ENCODE results near the gene LPCAT1. TPM values are rescaled to one million over a fixed set of nuclear protein-coding genes. Genes with fewer than 3 reads are reported as not detected.
A peak's percentile ranks its signal among the peaks of the same experiment; 100 is the strongest.
"Not testable (repeated sequence)": the region's sequence is repeated elsewhere in the genome, so short reads cannot be mapped to it uniquely, and the experiment has no call there.

LPCAT1 gene
- total RNA-seq, 2 experiments from 2014 or later: 31.2 to 34.1 TPM

DNA sequence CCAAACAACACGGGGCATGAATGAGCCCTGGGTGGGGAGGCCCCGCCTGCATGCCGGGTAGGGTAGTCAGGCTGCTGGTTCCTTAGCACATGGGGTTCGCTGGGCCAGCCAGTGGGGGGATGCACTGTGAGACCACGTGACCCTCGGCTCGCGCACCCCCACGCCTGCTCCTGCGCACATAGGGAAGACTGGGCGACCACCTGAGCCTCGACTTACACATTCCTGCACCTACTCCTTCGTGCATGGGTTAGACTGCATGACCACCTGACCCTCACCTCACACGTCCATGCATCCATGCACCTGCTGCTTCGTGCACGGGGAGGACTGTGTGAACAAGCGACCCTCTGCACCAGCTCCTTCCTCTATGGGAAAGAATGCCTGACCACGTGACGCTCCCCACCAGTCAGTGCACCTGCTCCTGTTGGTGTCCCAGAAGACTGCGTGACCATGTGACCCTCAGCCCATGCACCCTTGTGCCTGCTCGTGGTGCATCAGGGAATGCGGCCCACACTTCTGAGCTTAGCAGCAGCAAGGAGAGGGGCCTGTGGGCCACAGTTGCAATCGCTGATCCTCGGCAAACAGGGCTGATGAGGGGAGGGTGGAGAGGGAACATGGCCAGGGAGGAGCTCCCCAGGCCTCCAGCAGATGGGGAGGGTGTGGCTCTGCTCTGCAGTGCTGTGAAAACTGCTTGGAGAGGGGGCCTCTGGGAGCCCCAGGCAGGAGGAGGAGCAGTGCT, 18.1 kb downstream of the LPCAT1 start:
- Mint-ChIP-seq H3K36me3 (ENCODE audit: low read depth) (peaks cover 10% of the 10 kb centered on the region), H3K27me3 (ENCODE audit: low read depth) (no peaks in the 10 kb centered on the region), H3K9me3 (no peaks in the 10 kb centered on the region), H3K4me3 (no peak overlapping the region), H3K27ac (no peak overlapping the region), H3K4me1 (ENCODE audit: low read depth) (peaks cover 29% of the 10 kb centered on the region)
- intact Hi-C loops (cut with micrococcal nuclease): no loop called here
- DNase-seq: no peak
- CTCF ChIA-PET: no interaction called here

GRCh38 chr5:1505089-1505488, 18.7 kb downstream of the LPCAT1 start:
- H3K4me1 Mint-ChIP-seq (ENCODE audit: low read depth): peaks cover 27% of the 10 kb centered on the region
- H3K36me3 Mint-ChIP-seq (ENCODE audit: low read depth); H3K9me3 Mint-ChIP-seq; H3K27me3 Mint-ChIP-seq (ENCODE audit: low read depth); DNase-seq; H3K27ac Mint-ChIP-seq; intact Hi-C loops (cut with micrococcal nuclease); H3K4me3 Mint-ChIP-seq: not testable (repeated sequence)
- CTCF ChIA-PET: interaction anchor here (1.9 kb wide), 1 partner anchor 140 kb away, joined by 7 read pairs; no protein-coding TSS in a partner anchor

- Mint-ChIP-seq H3K4me1 (ENCODE audit: low read depth) (peaks cover 25% of the 10 kb centered on the region), H3K27me3 (ENCODE audit: low read depth) (no peaks in the 10 kb centered on the region), H3K27ac (no peak overlapping the region), H3K36me3 (ENCODE audit: low read depth) (peaks cover 10% of the 10 kb centered on the region), H3K9me3 (no peaks in the 10 kb centered on the region), H3K4me3 (no peak overlapping the region)
- CTCF ChIA-PET: interaction anchor here (1.9 kb wide), 1 partner anchor 141 kb away, joined by 7 read pairs; no protein-coding TSS in a partner anchor
- DNase-seq: no peak
- intact Hi-C loops (cut with micrococcal nuclease): no loop called here
Observed at GRCh38 chr5:1504617-1505016, 19.1 kb downstream of the LPCAT1 start.

GRCh38 chr5:1504069-1504595, 19.6 kb downstream of the LPCAT1 start:
- peaks cover 10% of the 10 kb centered on the region for H3K36me3 Mint-ChIP-seq (ENCODE audit: low read depth)
- peaks cover 25% of the 10 kb centered on the region for H3K4me1 Mint-ChIP-seq (ENCODE audit: low read depth)
- intact Hi-C loops (cut with micrococcal nuclease): no loop called here
- no peak overlapping the region for H3K27ac Mint-ChIP-seq
- no peaks in the 10 kb centered on the region for H3K27me3 Mint-ChIP-seq (ENCODE audit: low read depth)
- CTCF ChIA-PET: interaction anchor here (0.7 to 1.9 kb wide), 2 partner anchors 66 to 141 kb away, joined by 3 to 7 read pairs; no protein-coding TSS in a partner anchor
- DNase-seq: no peak
- no peaks in the 10 kb centered on the region for H3K9me3 Mint-ChIP-seq
- no peak overlapping the region for H3K4me3 Mint-ChIP-seq

- Mint-ChIP-seq H3K9me3 (no peaks in the 10 kb centered on the region), H3K36me3 (ENCODE audit: low read depth) (peaks cover 12% of the 10 kb centered on the region), H3K27ac (no peak overlapping the region), H3K4me3 (no peak overlapping the region), H3K4me1 (ENCODE audit: low read depth) (peaks cover 25% of the 10 kb centered on the region), H3K27me3 (ENCODE audit: low read depth) (no peaks in the 10 kb centered on the region)
- intact Hi-C loops (cut with micrococcal nuclease): no loop called here
- no peak for DNase-seq
- CTCF ChIA-PET: interaction anchor here (0.7 to 1.9 kb wide), 3 partner anchors 11 to 142 kb away, joined by 3 to 7 read pairs (median 3); no protein-coding TSS in a partner anchor
Observed at GRCh38 chr5:1503241-1504068, 20.3 kb downstream of the LPCAT1 start.

- no peaks in the 10 kb centered on the region for H3K9me3 Mint-ChIP-seq
- intact Hi-C loops (cut with micrococcal nuclease): no loop called here
- peaks cover 28% of the 10 kb centered on the region for H3K4me1 Mint-ChIP-seq (ENCODE audit: low read depth)
- H3K27ac Mint-ChIP-seq: no peak overlapping the region
- no peaks in the 10 kb centered on the region for H3K27me3 Mint-ChIP-seq (ENCODE audit: low read depth)
- CTCF ChIA-PET: interaction anchor here (0.6 to 1.8 kb wide), 3 partner anchors 10 to 82 kb away, joined by 3 to 5 read pairs (median 3); no protein-coding TSS in a partner anchor
- H3K36me3 Mint-ChIP-seq (ENCODE audit: low read depth): peaks cover 13% of the 10 kb centered on the region
- no peak for DNase-seq
- no peak overlapping the region for H3K4me3 Mint-ChIP-seq
Observed at GRCh38 chr5:1502737-1503120, 21.0 kb downstream of the LPCAT1 start.

DNA sequence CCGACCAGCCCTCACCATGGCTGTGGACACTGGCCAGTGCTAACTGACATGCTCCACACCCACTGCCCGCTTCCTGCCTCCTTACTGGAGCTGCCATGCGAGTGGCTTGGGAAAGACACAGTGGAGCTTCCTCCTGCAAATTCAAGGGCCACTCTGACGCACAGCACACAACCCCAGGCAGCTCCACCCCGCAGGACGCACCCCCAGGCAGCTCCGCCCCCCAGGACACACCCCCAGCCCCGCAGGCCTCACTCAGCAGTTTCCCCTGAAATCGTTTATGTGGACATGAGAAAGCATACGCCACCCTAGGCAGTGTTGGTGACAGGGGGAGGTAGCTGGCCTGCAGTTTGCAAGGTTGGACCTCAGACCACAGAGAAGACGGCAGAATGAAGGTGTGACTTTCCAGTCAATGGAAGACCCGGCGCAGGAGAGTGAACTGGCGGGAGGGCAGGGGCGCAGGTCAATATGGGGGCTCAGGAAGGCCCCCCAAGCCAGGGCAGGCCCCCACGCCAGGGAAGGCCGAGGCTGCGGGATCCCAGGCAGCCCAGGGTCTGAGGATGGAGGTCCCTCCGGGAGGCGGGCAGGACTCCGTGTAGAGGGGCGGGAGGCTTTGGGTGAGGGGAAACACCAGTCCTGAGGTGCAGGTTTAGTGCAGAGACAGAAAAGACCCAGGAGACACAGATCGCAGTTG, 21.6 kb downstream of the LPCAT1 start:
- CTCF ChIA-PET: interaction anchor here (0.6 to 1.8 kb wide), 2 partner anchors 10 to 82 kb away, joined by 3 to 5 read pairs; no protein-coding TSS in a partner anchor
- H3K36me3 Mint-ChIP-seq (ENCODE audit: low read depth): peaks cover 11% of the 10 kb centered on the region
- H3K27ac Mint-ChIP-seq: peak overlapping the region; percentile 46
- intact Hi-C loops (cut with micrococcal nuclease): no loop called here
- H3K27me3 Mint-ChIP-seq (ENCODE audit: low read depth): no peaks in the 10 kb centered on the region
- H3K4me1 Mint-ChIP-seq (ENCODE audit: low read depth): peaks cover 28% of the 10 kb centered on the region
- H3K4me3 Mint-ChIP-seq: no peak overlapping the region
- H3K9me3 Mint-ChIP-seq: no peaks in the 10 kb centered on the region
- DNase-seq: peak; percentile 32

GRCh38 chr5:1501372-1502045, 22.3 kb downstream of the LPCAT1 start:
- Mint-ChIP-seq H3K9me3 (no peaks in the 10 kb centered on the region), H3K27ac (no peak overlapping the region), H3K4me3 (no peak overlapping the region), H3K27me3 (ENCODE audit: low read depth) (no peaks in the 10 kb centered on the region), H3K36me3 (ENCODE audit: low read depth) (peaks cover 11% of the 10 kb centered on the region), H3K4me1 (ENCODE audit: low read depth) (peaks cover 34% of the 10 kb centered on the region)
- intact Hi-C loops (cut with micrococcal nuclease): no loop called here
- DNase-seq: no peak
- CTCF ChIA-PET: interaction anchor here (1.8 kb wide), 1 partner anchor 10 kb away, joined by 5 read pairs; no protein-coding TSS in a partner anchor

DNA sequence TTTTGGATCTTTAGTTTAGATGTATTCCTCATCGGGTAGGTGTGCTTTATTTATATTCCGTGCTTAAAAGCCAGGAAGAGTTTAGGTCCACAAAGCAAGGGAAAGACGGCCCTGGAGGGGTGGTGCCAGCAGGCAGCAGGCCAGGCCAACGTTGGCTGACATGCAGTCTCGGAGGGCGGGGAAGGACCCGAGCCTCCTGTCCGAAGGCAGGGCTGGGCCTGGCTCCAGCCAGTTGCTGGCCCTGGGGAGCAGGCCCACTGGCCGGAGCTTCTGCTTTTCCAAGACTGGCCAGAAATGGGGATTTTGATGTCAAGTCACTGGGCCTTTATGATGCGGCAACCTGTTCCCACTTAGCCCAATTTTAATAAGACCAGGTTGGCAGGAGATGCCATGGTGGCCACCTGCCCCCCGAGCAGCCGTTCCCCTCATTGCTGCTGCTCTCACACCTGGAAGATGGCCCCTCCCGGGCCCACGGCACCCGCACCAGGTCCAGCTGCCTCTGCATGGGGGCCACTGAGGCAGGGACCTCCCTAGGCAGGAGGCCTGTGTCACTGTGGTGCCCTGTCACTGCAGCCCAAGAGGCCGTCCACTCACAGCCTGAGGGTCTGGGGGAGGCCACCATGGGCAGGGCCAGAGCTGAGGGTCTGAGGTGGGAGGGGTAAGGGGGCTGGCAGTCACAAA, 23.2 kb downstream of the LPCAT1 start:
- no peak for DNase-seq
- Mint-ChIP-seq H3K4me1 (ENCODE audit: low read depth) (peaks cover 37% of the 10 kb centered on the region), H3K27me3 (ENCODE audit: low read depth) (no peaks in the 10 kb centered on the region), H3K4me3 (no peak overlapping the region), H3K36me3 (ENCODE audit: low read depth) (peaks cover 14% of the 10 kb centered on the region), H3K27ac (no peak overlapping the region), H3K9me3 (no peaks in the 10 kb centered on the region)
- CTCF ChIA-PET: interaction anchor here (1.3 kb wide), 1 partner anchor 145 kb away, joined by 3 read pairs; no protein-coding TSS in a partner anchor
- intact Hi-C loops (cut with micrococcal nuclease): no loop called here

GRCh38 chr5:1499851-1500250, 23.9 kb downstream of the LPCAT1 start:
- Mint-ChIP-seq H3K27ac (no peak overlapping the region), H3K9me3 (no peaks in the 10 kb centered on the region), H3K4me3 (no peak overlapping the region), H3K27me3 (ENCODE audit: low read depth) (no peaks in the 10 kb centered on the region), H3K4me1 (ENCODE audit: low read depth) (peaks cover 42% of the 10 kb centered on the region), H3K36me3 (ENCODE audit: low read depth) (peaks cover 14% of the 10 kb centered on the region)
- intact Hi-C loops (cut with micrococcal nuclease): no loop called here
- DNase-seq: no peak
- CTCF ChIA-PET: interaction anchor here (1.3 kb wide), 1 partner anchor 146 kb away, joined by 3 read pairs; no protein-coding TSS in a partner anchor
